NCI-H510A (cell line): Measurements from ENCODE around the gene NFKBIE.

Source experiments
- DNase-seq: peaks from one replicate; lab custom pipeline; 2025; lab: John Stamatoyannopoulos, UW

NFKBIE gene

GRCh38 chr6:44297063-44298038 lies 32.0 kb upstream of the NFKBIE start:
- peak; percentile 39 for DNase-seq

GRCh38 chr6:44294832-44295791 lies 29.8 kb upstream of the NFKBIE start:
- no peak for DNase-seq

GRCh38 chr6:44292661-44293365 lies 27.5 kb upstream of the NFKBIE start:
- DNase-seq: no peak

GRCh38 chr6:44291841-44292240 lies 26.5 kb upstream of the NFKBIE start:
- no peak for DNase-seq

- DNase-seq: no peak
Measured at GRCh38 chr6:44289726-44290260, 24.4 kb upstream of the NFKBIE start.

- no peak for DNase-seq
Measured at GRCh38 chr6:44286747-44287146, 21.4 kb upstream of the NFKBIE start.

- DNase-seq: no peak
Measured at GRCh38 chr6:44286285-44286565, 20.9 kb upstream of the NFKBIE start.

- no peak for DNase-seq
Measured at GRCh38 chr6:44285552-44286284, 20.4 kb upstream of the NFKBIE start.

- DNase-seq: no peak
Measured at GRCh38 chr6:44284867-44285266, 19.5 kb upstream of the NFKBIE start.

GRCh38 chr6:44284121-44284520 lies 18.8 kb upstream of the NFKBIE start:
- DNase-seq: no peak

GRCh38 chr6:44278774-44279697 lies 13.7 kb upstream of the NFKBIE start:
- no peak for DNase-seq

GRCh38 chr6:44278315-44278714 lies 13.0 kb upstream of the NFKBIE start:
- no peak for DNase-seq

GRCh38 chr6:44277763-44278162 lies 12.4 kb upstream of the NFKBIE start:
- DNase-seq: no peak

GRCh38 chr6:44276667-44277640 lies 11.6 kb upstream of the NFKBIE start:
- no peak for DNase-seq

- DNase-seq: peak; percentile 30
Measured at GRCh38 chr6:44275749-44276648, 10.6 kb upstream of the NFKBIE start.

- no peak for DNase-seq
Measured at GRCh38 chr6:44275271-44275748, 10.0 kb upstream of the NFKBIE start.

GRCh38 chr6:44273617-44274016 lies 8.3 kb upstream of the NFKBIE start:
- no peak for DNase-seq
